PC-3 (cell line): Measurements from ENCODE around the gene CD86. TPM values are rescaled to one million over a fixed set of nuclear protein-coding genes. Genes with fewer than 3 reads are reported as not detected.

Source experiments
- ATAC-seq: fragments of 200-7000 bp; cut with Tn5 transposase; 2 replicates; pipeline ENCODE4 v1.9.1; 2020; ENCODE audit warnings: mild to moderate bottlenecking, moderate library complexity
- BruUV-seq: library from RNA; stranded (reverse); fragments of 400-500 nt; replicated peaks from 2 replicates; lab custom pipeline; 2021; lab: Mats Ljungman, UMichigan
- CTCF ChIA-PET: fragments of 300-600 bp; sonication (Branson Sonifier 250); formaldehyde crosslinking; loops from one replicate; lab custom pipeline; 2022; ENCODE audit warnings: antibody characterized with exemption; lab: Charles Lee
- POLR2A ChIA-PET: fragments of 300-600 bp; sonication (Branson Sonifier 250); formaldehyde crosslinking; loops from one replicate; lab custom pipeline; 2022; ENCODE audit warnings: antibody characterized with exemption; ENCODE audit not compliant: unreplicated experiment; lab: Charles Lee
- DNase-seq: peaks from one replicate; pipeline ENCODE4 v3.0.0-alpha.2; 2015
- H2AFZ ChIP-seq: fragments of 300-600 bp; sonication (generic); 2 replicates; pipeline ENCODE4 v1.6.0; 2016; ENCODE audit warnings: antibody characterized with exemption, low read length
- H3F3A ChIP-seq: fragments of 300-600 bp; sonication (generic); one replicate; pipeline ENCODE4 v1.6.0; 2017; ENCODE audit warnings: antibody characterized with exemption, low read length, control low read depth, mild to moderate bottlenecking; ENCODE audit not compliant: unreplicated experiment
- H3K27ac ChIP-seq: fragments of 300-600 bp; sonication (generic); 2 replicates; pipeline ENCODE4 v1.5.1; 2016; ENCODE audit warnings: mild to moderate bottlenecking, low read length
- H3K27me3 ChIP-seq: fragments of 300-600 bp; sonication (generic); 2 replicates; pipeline ENCODE4 v1.6.1; 2016; ENCODE audit warnings: low read length, mixed read lengths
- H3K36me3 ChIP-seq: fragments of 300-600 bp; sonication (generic); 2 replicates; pipeline ENCODE4 v1.6.1; 2016; ENCODE audit warnings: low read depth, mixed run types, low read length, mixed read lengths
- H3K4me1 ChIP-seq: fragments of 300-600 bp; sonication (generic); 2 replicates; pipeline ENCODE4 v1.5.1; 2016; ENCODE audit warnings: low read length; ENCODE audit not compliant: insufficient read depth
- H3K4me2 ChIP-seq: fragments of 300-600 bp; sonication (generic); 2 replicates; pipeline ENCODE4 v1.6.0; 2016; ENCODE audit warnings: low read length
- H3K4me3 ChIP-seq: fragments of 300-600 bp; sonication (generic); 2 replicates; pipeline ENCODE4 v1.5.1; 2016; ENCODE audit warnings: mild to moderate bottlenecking, low read length, mixed read lengths
- H3K79me2 ChIP-seq: fragments of 300-600 bp; sonication (generic); 2 replicates; pipeline ENCODE4 v1.6.1; 2017; ENCODE audit warnings: low read length, mixed read lengths
- H3K9ac ChIP-seq: fragments of 300-600 bp; sonication (generic); 2 replicates; pipeline ENCODE4 v1.6.0; 2016; ENCODE audit warnings: mild to moderate bottlenecking, low read length
- H3K9me2 ChIP-seq: fragments of 300-600 bp; sonication (generic); replicated peaks from 2 replicates; pipeline ENCODE4 v1.6.1; 2016; ENCODE audit warnings: mixed run types, low read length, mixed read lengths
- H3K9me3 ChIP-seq: fragments of 300-600 bp; sonication (generic); 2 replicates; pipeline ENCODE4 v1.6.1; 2016; ENCODE audit warnings: low read length, mixed read lengths
- H4K20me1 ChIP-seq: fragments of 300-600 bp; sonication (generic); 2 replicates; pipeline ENCODE4 v1.6.1; 2016; ENCODE audit warnings: low read length, mixed read lengths
- CTCF ChIP-seq: fragments of 300-600 bp; sonication (generic); conservative IDR thresholded peaks from 2 replicates; pipeline ENCODE4 v1.5.1; 2017; ENCODE audit warnings: antibody characterized with exemption, low read depth, mild to moderate bottlenecking, low read length
- EZH2 ChIP-seq: fragments of 300-600 bp; sonication (generic); IDR thresholded peaks from one replicate; pipeline ENCODE4 v1.6.1; 2017; ENCODE audit warnings: antibody characterized with exemption, mild to moderate bottlenecking, low read length; ENCODE audit not compliant: unreplicated experiment
- EZH2phosphoT487 ChIP-seq: fragments of 300-600 bp; sonication (generic); IDR thresholded peaks from 2 replicates; pipeline ENCODE4 v1.6.1; 2018; ENCODE audit warnings: mild to moderate bottlenecking, antibody characterized with exemption, low read length, borderline replicate concordance
- intact Hi-C: fragments of 100-400 bp; cut with micrococcal nuclease; formaldehyde crosslinking; loops from 2 replicates; pipeline ENCODE4 v1.9.0; 2023
- total RNA-seq: library from RNA; depleted of rRNA; stranded (reverse); fragments of >200 nt; gene quantifications from 2 replicates; pipeline ENCODE4 v1.2.3, GENCODE V29; 2014

CD86 gene
- total RNA-seq, 1 experiment from 2014 or later: 0.07 TPM

DNA sequence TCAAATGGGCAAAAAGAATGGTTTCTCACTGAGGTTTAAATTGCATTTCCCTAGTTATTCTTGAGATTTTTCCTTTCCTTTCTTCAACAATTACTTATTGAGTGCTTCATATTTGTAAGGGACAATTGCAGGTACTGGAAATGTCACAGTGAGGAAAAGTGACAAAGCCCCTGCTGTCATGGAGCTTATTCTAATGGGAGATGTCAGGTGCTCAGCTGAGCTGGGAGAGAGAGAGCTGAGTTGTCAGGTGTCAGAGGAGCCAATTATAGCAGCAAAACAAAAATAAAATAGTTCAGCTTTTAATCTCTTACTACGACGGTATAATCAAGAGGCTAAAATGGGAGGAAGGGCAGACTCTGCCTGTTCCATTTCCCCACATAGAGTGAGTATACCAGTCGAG, 42.0 kb downstream of the CD86 start:
- DNase-seq: no peak
- no peak for ATAC-seq
- TF ChIP-seq CTCF: no peak
- no peak for TF ChIP-seq EZH2
- no peak for TF ChIP-seq EZH2phosphoT487
- no peak overlapping the region for H2AFZ ChIP-seq
- H3K4me3 ChIP-seq: no peak overlapping the region
- no peak overlapping the region for H3K9ac ChIP-seq
- ChIA-PET POLR2A (no interaction called here), CTCF (no interaction called here)
- no TSS peak for BruUV-seq
- H3K79me2 ChIP-seq: no peaks in the 10 kb centered on the region
- H3K27ac ChIP-seq: no peak overlapping the region
- H4K20me1 ChIP-seq: no peaks in the 10 kb centered on the region
- peaks cover 3% of the 10 kb centered on the region for H3K4me1 ChIP-seq
- H3K27me3 ChIP-seq: no peaks in the 10 kb centered on the region
- no peaks in the 10 kb centered on the region for H3F3A ChIP-seq
- no peaks in the 10 kb centered on the region for H3K9me2 ChIP-seq
- H3K4me2 ChIP-seq: no peak overlapping the region
- no peaks in the 10 kb centered on the region for H3K9me3 ChIP-seq
- intact Hi-C loops: no loop called here
- H3K36me3 ChIP-seq: no peaks in the 10 kb centered on the region

DNA sequence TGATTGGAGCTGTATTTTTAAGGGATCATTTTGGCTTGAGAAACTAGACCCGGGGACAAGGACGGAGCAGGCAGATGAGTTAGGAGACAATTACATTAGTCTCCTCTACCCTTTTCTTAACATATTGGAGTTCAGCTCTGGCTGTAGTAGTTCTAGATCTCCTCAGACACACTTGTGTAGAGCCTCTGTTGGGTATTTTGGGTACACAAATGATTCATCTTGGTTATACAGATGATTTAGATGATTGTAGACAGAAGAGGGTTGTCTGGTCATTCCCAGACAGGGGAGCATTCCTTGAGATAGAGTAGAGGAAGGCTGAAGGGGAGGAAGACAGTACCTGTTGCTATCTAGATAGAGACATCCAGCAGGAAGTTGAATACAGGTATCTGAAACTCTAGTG, 43.4 kb downstream of the CD86 start:
- intact Hi-C loops: no loop called here
- no peak overlapping the region for H2AFZ ChIP-seq
- H3K4me3 ChIP-seq: no peak overlapping the region
- no peaks in the 10 kb centered on the region for H3K36me3 ChIP-seq
- H3K27me3 ChIP-seq: no peaks in the 10 kb centered on the region
- H3K79me2 ChIP-seq: no peaks in the 10 kb centered on the region
- H4K20me1 ChIP-seq: no peaks in the 10 kb centered on the region
- CTCF ChIA-PET: no interaction called here
- no peaks in the 10 kb centered on the region for H3K9me3 ChIP-seq
- H3K4me2 ChIP-seq: no peak overlapping the region
- H3K9me2 ChIP-seq: no peaks in the 10 kb centered on the region
- POLR2A ChIA-PET: no interaction called here
- no peak for TF ChIP-seq EZH2
- TF ChIP-seq CTCF: no peak
- TF ChIP-seq EZH2phosphoT487: no peak
- no peak overlapping the region for H3K27ac ChIP-seq
- ATAC-seq (no peak), DNase-seq (no peak)
- no peaks in the 10 kb centered on the region for H3F3A ChIP-seq
- H3K4me1 ChIP-seq: no peaks in the 10 kb centered on the region
- BruUV-seq: no TSS peak
- H3K9ac ChIP-seq: no peak overlapping the region

GRCh38 chr3:122099255-122099654, 44.1 kb downstream of the CD86 start:
- no peak for ATAC-seq
- POLR2A ChIA-PET: no interaction called here
- CTCF ChIA-PET: no interaction called here
- no peak overlapping the region for H3K9ac ChIP-seq
- no peak for TF ChIP-seq EZH2phosphoT487
- TF ChIP-seq EZH2: no peak
- TF ChIP-seq CTCF: no peak
- no peaks in the 10 kb centered on the region for H3K4me1 ChIP-seq
- no peak overlapping the region for H2AFZ ChIP-seq
- H3K36me3 ChIP-seq: no peaks in the 10 kb centered on the region
- no peaks in the 10 kb centered on the region for H4K20me1 ChIP-seq
- H3K79me2 ChIP-seq: no peaks in the 10 kb centered on the region
- H3K4me3 ChIP-seq: no peak overlapping the region
- H3F3A ChIP-seq: no peaks in the 10 kb centered on the region
- H3K9me3 ChIP-seq: no peaks in the 10 kb centered on the region
- intact Hi-C loops: no loop called here
- H3K9me2 ChIP-seq: no peaks in the 10 kb centered on the region
- H3K27ac ChIP-seq: no peak overlapping the region
- no peaks in the 10 kb centered on the region for H3K27me3 ChIP-seq
- DNase-seq: no peak
- no TSS peak for BruUV-seq
- no peak overlapping the region for H3K4me2 ChIP-seq
